CD4-positive, alpha-beta T cell treated with Interleukin-17A for 1 hour (primary cell): Measurements from ENCODE around the gene PTDSS2.

Experiments used
- DNase-seq: peaks from one replicate; pipeline ENCODE4 v3.0.0-alpha.2; 2020

PTDSS2 gene

DNA sequence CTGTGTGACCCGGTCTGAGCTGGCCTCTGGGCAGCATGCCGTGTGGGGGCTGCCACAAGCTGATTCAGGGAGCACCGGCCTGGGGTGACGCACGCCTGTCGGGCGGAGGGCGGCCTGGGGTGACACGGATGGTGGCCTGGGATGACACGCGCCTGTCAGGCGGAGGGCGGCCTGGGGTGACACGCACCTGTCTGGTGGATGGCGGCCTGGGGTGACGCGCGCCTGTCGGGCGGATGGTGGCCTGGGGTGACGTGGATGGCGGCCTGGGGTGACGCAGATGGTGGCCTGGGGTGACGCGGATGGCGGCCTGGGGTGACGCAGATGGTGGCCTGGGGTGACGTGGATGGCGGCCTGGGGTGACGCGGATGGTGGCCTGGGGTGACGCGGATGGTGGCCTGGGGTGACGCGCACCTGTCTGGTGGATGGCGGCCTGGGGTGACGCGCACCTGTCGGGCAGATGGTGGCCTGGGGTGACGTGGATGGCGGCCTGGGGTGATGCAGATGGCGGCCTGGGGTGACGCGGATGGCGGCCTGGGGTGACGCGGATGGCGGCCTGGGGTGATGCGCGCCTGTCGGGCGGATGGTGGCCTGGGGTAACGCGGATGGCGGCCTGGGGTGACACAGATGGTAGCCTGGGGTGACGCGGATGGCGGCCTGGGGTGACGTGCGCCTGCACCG, 21.5 kb downstream of the PTDSS2 start:
- no peak for DNase-seq

DNA sequence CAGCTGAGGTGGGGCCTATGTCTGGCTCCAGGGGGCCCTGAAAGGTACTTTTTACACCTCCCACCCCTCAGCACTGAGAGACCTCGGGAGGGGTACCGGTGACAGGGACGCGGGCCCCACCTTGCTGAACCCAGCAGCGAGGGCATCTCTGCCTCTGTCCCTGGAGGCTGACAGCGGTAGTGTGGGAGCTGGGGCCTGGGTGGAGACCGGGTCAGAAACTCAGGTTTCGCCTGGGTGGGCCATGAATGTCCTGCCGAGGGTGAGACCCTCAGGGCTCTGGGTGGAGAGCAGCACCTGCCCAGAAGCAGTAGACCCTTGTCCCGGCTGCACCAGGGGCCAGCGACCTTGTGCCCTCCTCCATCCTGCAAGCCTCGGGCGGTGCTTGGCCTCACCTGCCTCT, 22.2 kb downstream of the PTDSS2 start:
- no peak for DNase-seq

DNA sequence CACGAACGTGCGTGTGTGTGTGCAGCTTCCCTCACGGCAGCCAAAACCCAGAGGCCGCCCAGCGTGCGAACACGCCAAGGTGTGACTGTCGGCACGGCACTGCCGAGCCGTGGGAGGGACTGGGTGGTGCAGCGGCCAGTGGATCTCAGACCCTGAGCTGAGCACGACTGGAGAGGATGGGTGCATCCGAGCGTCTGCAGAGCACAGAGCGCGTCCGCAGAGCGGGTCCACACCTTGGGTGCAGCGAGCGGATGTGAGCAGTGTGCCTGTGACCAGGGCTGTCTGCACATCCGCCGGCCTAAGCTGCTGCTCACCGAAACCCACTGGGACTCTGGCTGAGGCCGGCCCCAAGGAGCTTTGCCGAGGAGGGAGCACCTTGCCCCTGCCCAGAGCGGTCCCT, 22.7 kb downstream of the PTDSS2 start:
- DNase-seq = no peak

DNA sequence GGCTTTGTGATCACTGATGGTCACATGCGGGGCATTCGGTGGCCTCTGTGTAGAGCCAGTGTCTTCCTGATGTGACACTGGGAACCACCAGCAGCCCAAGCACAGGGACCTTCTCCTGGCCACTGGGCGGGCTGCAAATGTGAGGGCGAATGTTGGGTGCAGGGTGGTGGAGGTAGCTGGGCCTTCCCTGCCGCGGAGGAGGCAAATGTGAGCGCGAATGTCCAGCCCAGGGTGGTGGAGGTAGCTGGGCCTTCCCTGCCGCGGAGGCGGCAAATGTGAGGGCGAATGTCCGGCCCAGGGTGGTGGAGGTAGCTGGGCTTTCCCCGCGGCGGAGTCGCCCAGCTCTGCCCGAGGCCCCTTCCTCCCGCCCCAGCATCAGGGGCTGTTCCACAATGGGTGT, 23.3 kb downstream of the PTDSS2 start:
- no peak for DNase-seq

DNA sequence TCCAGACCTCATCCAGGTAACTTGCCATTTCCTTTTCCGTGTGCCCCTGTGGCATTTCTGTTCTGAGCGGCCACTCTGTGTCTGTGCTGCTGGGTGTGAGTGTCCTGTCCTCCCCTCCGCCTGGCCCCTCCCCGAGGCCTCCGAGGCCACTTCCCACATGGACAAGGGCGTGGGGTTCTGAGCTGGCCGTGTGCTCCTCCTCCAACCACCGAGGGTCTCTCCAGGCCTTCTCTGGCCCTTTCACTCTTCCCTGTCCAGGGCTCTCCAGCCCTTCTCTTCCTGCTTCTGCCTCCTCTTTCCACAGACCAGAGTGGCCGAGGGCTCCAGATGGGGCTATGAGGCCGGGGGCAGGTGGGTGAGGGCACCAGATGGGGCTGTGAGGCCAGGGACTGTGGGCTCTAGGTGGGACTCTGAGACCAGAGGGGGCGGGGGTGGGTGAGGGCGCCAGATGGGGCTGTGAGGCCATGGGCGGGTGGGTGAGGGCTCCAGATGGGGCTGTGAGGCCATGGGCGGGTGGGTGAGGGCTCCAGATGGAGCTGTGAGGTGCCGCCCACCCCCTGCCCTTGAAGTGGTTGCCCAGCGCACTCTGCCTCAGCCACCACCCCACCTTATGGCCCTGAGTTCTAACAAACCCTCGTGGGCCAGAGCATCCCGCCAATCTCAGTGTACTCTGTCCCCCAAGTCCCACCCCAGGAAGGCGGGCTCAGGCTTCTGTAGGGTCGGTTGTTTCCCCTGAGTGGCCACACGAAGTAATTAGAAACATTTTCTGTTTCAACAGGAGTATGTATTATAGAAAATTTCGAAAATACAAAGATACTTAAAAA, 24.1 kb downstream of the PTDSS2 start:
- no peak for DNase-seq

DNA sequence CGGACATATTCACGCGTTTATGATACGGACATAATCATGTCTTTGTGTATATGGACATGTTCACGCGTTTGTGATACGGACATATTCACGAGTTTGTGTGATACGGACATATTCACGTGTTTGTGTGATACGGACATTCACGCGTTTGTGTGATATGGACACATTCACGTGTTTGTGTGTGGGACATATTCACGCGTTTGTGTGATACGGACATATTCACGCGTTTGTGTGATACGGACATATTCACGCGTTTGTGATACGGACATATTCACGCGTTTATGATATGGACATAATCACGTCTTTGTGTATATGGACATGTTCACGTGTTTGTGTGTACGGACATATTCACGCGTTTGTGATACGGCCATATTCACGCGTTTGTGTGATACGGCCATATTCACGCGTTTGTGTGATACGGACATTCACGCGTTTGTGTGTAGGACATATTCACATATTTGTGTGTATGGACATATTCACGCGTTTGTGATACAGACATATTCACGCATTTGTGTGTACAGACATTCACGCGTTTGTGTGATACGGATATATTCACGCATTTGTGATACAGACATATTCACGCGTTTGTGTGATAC, 24.9 kb downstream of the PTDSS2 start:
- no peak for DNase-seq

DNA sequence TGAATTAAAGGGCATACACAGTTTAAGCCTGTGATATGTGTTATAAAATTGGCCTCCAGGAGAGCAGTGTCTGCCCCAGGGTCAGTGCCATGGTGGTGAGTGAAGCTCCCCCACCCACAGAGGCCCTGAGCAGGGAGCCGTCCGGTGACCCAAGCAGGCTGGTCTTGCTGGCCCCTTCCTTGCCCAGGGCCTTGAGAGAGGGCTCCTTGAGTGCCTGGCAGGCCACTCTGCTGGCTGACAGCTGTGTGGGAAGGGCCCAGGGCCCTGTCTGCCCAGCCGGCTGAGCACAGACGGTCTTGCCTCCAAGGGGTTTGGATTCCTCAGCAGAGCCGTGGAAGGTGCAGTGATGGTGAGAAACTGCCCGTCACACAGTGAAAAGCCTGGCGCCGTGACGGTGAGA, 25.9 kb downstream of the PTDSS2 start:
- DNase-seq = no peak

DNA sequence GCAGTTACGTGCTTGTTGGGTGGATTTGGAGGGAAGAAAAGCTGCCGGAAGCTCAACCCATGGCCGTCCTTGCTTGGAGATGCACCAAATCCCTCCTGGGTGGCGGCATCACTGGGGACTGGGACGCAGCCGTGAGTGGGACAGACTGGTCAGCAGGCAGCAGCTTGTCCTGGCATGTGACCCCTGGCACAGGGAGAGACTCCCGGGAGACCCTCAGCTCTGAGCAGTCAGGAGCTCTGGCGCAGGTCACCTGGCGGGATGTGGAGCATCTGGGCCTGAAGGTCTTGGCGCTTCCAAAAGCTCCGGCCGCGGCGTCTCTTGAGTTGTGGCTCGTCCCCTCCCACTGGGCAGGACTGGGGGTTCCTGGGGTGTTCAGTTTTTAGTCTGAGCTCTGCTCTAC, 26.3 kb downstream of the PTDSS2 start:
- no peak for DNase-seq

DNA sequence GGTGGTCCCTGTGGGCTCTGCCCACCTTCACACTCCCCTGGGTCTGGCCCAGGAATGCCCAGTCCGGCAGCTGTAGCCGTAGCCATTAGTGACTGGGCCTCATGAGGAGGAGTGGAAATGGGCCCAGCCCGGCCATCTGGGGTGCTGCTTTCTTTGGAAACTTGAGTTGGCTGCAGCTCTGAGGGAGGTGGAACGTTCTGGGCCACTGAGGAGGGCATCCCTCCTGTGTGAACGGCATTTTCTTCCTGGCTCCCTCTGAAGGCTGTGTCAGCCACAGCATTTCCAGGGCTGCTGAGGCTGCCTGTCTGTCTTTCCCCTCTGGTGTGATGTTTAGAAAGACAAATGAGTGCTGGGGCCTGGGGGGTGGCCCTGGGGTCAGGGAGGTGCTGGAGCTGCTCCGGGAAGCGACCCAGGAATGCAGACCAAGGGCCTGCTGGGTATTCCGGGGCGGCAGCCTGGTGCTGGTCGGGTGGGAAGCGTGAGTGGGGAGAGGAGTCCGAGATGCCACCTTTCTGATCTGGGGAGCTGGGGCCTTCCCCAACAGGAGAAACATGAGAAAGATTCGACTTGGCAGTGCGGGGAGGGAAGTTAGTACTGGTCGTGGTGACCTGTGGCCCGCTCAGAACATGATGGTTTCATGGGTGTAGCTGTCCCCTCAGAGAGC, 27.1 kb downstream of the PTDSS2 start:
- no peak for DNase-seq

DNA sequence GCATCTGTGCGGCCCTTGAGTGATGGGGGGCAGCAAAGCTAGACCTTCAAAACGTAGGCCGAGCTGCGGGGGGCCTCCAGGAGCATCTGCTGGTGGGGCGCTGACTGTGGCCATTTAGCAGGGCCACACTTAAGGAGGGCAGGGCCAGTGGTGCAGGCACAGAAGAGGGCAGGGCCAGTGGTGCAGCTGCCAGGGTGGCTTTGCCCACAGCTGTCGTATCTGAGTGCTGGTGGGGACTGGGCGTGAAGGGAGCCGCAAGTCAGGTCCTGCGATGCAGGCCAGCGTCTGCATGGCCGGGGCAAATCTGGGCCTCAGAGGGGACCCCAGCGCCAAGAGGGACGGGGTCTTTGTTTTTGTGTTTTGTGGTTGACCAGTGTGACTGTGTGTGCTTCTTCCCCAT, 29.2 kb downstream of the PTDSS2 start:
- DNase-seq = no peak

DNA sequence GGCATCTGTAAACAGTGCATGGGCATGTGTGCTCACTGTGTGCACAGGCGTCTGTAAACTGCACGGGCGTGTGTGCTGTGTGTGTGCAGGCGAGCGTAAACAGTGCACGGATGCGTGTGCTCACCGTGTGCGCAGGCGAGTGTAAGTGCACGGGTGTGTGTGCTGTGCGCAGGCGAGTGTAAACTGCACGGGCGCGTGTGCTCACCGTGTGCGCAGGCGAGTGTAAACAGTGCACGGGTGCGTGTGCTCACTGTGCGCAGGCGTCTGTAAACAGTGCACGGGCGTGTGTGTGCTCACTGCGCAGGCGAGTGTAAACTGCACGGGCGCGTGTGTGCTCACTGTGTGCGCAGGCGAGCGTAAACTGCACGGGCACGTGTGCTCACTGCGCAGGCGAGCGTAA, 34.5 kb downstream of the PTDSS2 start:
- DNase-seq = no peak

DNA sequence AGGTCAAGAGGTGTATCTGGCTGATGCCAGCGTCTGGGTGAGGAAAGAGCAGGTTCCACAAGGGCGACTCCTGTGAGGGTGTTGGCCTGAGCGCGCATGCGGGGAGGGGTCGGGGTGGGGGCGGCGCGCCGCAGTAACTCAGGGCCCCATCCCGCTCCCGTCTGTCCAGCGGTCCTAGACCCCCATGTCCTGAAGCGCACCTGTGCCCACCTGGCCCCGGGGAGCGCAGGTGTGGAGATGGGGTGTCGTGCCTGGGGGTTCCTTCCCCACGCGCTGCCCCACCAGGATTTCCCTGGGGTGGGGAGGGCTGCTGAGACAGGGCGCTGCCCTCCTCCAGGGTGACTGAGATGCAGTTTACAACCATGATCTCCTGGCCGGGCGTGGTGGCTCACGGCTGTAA, 36.1 kb downstream of the PTDSS2 start:
- no peak for DNase-seq

DNA sequence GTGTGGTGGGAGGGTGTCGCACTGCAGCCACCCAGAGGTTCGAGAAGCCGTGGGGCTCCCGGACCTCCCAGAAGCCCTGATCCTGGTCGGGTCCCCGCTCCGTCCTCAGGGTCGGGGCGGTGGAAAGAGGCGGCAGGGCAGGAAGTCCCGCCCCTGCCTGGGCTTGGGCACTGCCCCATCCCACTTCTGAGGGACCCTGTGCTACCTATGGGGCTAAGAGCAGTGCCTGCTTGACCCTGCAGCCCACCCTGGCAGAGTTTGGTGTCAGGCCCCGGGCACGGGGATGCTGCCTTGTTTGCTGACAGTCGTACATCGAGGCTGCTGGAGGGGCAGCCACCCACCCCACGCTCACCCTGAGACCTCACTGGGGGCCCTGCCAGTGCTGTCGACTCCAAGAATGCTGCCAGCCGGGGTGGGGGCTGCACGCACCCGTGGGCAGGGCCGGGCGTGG, 37.5 kb downstream of the PTDSS2 start:
- DNase-seq = no peak

DNA sequence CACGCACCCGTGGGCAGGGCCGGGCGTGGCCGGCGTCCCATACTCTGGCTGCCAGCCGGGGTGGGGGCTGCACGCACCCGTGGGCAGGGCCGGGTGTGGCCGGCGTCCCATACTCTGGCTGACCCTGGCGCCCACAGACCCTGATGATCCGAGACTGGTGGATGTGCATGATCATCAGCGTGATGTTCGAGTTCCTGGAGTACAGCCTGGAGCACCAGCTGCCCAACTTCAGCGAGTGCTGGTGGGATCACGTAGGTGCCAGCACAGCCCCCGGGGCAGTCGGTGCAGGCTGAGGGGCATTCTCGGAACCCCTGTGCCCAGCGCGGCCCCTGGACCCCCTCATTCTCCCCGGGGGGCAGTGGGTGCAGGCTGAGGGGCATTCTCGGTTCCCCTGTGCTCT, 38.0 kb downstream of the PTDSS2 start:
- DNase-seq = no peak

DNA sequence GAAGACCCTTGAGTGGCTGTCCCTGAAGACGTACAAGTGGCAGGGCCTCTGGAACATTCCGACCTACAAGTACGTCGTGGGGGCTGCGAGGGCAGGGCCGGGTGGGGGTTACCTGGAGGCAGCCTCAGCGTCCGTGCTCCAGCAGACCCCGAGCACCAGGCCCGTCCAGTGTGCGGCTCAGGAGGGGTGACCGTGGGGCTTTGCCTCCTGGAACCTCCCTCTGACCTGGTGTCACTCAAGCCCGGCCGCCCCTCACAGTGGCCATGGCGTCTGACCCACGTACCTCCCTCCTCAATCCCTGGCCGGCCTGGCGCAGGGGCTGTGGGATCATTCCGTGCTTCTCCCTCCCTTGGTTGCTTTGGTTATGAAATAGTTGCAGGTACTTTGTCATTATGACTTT, 38.5 kb downstream of the PTDSS2 start:
- no peak for DNase-seq

DNA sequence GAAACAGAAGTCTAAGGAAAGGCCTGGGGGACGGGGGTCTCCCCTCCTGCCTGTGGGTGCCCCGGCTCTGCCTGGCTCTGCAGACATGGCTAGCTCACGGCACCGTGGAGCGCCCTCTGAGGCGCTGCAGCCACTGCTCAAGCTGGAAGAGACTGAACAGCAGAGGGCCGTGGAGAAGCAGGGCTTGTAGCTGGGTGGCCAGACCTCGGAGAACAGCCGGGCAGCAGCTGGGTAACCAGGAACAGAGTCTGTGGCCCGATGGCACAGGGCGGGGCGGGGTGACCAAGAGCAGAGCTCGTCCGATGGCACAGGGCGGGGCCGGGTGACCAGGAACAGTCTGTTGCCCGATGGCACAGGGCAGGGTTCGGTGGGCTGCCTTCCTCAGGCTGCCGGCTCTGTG, 38.9 kb downstream of the PTDSS2 start:
- DNase-seq = no peak

DNA sequence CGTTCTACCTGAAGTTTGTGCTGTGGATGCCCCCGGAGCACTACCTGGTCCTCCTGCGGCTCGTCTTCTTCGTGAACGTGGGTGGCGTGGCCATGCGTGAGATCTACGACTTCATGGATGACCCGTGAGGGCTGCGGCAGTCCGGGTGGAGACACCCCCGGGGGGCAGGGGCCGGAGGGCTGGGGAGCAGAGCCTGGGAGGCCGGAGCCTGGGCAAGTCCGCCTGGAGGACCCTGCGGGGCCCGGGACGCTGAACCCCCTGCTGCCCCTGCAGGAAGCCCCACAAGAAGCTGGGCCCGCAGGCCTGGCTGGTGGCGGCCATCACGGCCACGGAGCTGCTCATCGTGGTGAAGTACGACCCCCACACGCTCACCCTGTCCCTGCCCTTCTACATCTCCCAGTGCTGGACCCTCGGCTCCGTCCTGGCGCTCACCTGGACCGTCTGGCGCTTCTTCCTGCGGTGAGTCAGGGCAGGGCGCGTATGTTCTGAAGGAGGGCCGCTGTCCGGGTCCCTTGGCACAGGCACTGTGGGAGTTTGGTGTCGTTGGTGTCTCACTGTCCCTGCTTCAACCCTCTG, 39.6 kb downstream of the PTDSS2 start:
- DNase-seq = no peak

DNA sequence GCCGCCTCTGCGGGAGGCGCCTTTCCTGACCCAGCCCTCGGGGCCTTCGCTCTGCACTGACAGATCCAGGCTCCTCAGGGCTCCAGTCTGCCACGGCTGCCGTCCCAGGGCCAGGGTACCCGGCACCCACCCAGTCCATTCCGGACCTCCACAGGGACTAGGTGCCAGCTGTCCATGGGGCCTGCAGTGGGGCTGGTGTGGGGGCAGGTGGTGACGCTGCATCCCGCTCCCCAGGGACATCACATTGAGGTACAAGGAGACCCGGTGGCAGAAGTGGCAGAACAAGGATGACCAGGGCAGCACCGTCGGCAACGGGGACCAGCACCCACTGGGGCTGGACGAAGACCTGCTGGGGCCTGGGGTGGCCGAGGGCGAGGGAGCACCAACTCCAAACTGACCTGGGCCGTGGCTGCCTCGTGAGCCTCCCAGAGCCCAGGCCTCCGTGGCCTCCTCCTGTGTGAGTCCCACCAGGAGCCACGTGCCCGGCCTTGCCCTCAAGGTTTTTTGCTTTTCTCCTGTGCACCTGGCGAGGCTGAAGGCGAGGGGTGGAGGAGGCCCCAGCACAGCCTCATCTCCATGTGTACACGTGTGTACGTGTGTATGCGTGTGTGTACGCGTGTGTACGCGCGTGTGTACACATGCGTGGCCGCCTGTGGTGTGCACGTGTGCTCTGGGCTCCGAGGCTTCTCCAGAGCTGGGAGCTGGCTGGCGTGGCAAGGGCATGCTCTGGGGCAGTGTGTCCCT, 40.3 kb downstream of the PTDSS2 start:
- DNase-seq = no peak

DNA sequence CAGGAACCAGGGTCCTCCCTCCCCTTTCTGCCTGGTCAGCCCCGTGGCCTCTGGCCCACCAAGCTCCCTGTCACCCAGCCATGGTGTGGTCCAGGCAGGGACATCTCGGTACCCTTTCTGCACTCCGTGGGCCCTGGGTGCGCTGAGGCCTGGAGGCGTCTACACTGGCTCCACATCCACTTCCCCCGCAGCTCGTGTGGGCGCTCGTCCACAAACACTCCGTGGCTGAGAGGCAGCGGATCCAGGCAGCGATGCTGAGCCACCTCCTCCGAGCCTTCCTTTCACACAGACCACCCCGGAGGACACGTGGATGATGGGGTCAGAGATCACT, 40.8 kb downstream of the PTDSS2 start:
- no peak for DNase-seq

DNA sequence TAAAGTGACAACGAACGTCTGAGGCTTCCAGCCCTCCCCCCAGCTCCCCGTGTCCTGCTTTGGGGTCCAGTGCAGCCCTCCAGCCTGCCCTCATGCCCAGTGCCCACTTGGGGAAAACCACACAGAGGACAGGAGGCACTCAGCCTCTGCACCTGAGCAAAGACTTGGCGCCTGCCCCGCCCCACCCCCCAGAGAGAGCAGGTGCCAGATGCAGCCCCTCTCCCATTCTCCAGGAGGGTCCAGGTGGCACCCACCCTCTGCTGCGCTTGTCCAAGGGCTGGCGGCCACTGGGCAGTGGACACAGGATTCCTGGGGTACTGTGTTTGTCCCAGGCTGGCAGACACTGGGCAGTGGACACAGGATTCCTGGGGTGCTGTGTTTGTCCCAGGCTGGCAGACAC, 41.3 kb downstream of the PTDSS2 start:
- DNase-seq = no peak

DNA sequence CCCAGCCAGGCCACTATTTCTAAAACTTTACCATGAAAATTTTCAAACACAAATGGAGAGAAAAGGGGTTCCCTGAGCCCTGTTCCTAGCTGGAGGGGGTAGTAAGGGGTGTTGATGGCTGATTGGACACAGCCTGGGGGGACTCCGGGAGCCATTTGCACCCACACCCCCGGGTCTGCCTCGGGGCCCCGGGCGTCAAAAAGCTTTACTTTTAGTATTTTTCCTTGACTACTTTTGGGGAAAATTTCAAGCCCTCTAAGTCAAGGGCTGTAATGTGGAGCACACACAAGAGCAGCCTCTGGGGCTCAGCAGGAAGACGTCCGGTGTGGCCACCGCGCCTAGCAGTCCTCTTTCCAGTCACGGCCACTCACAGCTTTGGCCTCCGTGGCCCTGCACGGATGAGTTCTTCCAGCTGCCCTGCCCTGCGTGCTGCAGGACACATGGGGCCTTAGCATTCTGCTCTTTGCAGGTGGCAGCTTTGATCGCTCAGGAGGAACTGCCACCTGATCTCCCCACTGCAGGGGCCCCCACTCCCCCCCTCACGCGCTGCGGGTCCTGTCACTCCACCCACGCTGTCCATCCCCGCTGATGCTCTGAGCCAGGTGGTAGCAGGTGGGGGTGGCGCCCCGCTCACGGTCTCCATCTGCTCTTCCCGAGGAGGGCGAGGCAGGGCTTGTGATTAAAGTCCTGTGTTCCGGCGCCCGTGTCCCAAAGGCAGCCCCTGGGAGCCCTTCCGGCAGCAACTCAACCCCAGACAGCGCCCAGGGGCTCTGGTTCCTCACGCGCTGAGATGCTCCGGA, 42.5 kb downstream of the PTDSS2 start:
- no peak for DNase-seq
